ENCODE measurements around the gene TDP1. TPM values are rescaled to one million over a fixed set of nuclear protein-coding genes. Genes with fewer than 3 reads are reported as not detected.
A peak's percentile ranks its signal among the peaks of the same experiment; 100 is the strongest.

Gene TDP1
- total and polyA plus RNA-seq, 2 of the 4 experiments (the other 2 are of a cell fraction) = 23.3 to 53.1 TPM

DNA sequence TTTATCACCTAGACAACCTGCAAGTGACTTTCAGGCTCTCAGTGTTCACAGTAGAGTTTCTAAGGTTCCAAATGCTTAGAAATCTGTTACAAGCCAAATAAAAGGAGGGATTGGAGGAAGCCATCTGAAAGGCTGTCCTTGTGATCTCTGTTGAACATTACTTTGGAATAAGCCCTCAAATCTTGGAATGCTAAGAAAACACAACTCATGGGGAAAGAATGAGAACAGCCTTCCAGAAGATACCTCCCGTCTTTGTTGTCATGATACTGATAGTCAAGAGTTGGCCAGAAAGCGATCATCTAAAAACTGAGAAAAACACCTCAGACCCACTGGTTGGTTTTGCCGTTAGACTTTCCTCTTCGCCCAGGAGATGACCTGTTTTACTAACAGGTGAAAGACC is 61.6 kb downstream of the TDP1 start:
- no peak overlapping the region for H3K23ac ChIP-seq (ENCODE audit: low read depth, low read length)
- H2BK15ac ChIP-seq (ENCODE audit: low read depth, low read length) = no peak overlapping the region
- H3K27ac ChIP-seq (ENCODE audit: insufficient read depth, low read length) = no peak overlapping the region
- BruUV-seq (replicated peaks) = no TSS peak
- no peak overlapping the region for H4K91ac ChIP-seq (ENCODE audit: insufficient read depth, low read depth, low read length)
- CTCF ChIA-PET = interaction anchor here (0.6 to 1.1 kb wide), 2 partner anchors 26 to 259 kb away, joined by 3 to 4 read pairs; no protein-coding TSS in a partner anchor
- POLR2A ChIA-PET (ENCODE audit: unreplicated experiment) = no interaction called here
- H3K36me3 ChIP-seq (ENCODE audit: control insufficient read depth, insufficient read depth, low read length) = peaks cover 31% of the 10 kb centered on the region
- H2AK9ac ChIP-seq (replicated peaks; ENCODE audit: low read depth, low read length, poor library complexity) = no peak overlapping the region
- H3K9me3 ChIP-seq (ENCODE audit: control insufficient read depth, insufficient read depth, low read length) = no peaks in the 10 kb centered on the region
- 69% methylated on average over 2 of the region's 4 CpGs; no CpG with 5 or more reads in 1 of the 2 experiments for WGBS, 2 experiments (ENCODE audit: extremely low coverage in 2 of 2, insufficient read length in 1 of 2)
- H3K27me3 ChIP-seq (ENCODE audit: control insufficient read depth, insufficient read depth, low read length) = no peaks in the 10 kb centered on the region
- H3K4me2 ChIP-seq (ENCODE audit: low read depth, low read length) = no peak overlapping the region
- TF ChIP-seq SMC3 (IDR thresholded peaks at IDR 0.05; ENCODE audit: low read depth, low read length) (no peak), CEBPB (IDR thresholded peaks at IDR 0.05; ENCODE audit: low read depth, low read length) (no peak)
- no peak overlapping the region for H4K5ac ChIP-seq (ENCODE audit: low read depth, low read length)
- dilution Hi-C loops (cut with HindIII; ENCODE audit: low sequenced_read_pairs, unreplicated experiment) (no loop called here), intact Hi-C loops (cut with micrococcal nuclease) (no loop called here), in situ Hi-C loops (cut with MboI; ENCODE audit: low sequenced_read_pairs) (no loop called here)
- no peaks in the 10 kb centered on the region for H4K20me1 ChIP-seq (ENCODE audit: insufficient read depth, low read length)
- no peaks in the 10 kb centered on the region; a peak in 1 of 4 replicates for H3K79me1 ChIP-seq (ENCODE audit: low read depth in 1 of 2, low read length in 2 of 2)
- no peak overlapping the region for H2AK5ac ChIP-seq (ENCODE audit: low read depth, low read length)
- H3K4me3 ChIP-seq (ENCODE audit: insufficient read depth, low read depth, low read length) = no peak overlapping the region
- ATAC-seq (ENCODE audit: low read depth) = peak; percentile 42; the same call in 1 of the 2 replicates
- DNase-seq = peak; percentile 44
- H2BK5ac ChIP-seq (ENCODE audit: low read depth, low read length, poor library complexity, severe bottlenecking) = no peak overlapping the region
- H3K56ac ChIP-seq (ENCODE audit: extremely low read depth, insufficient read depth, low read length) = no peak overlapping the region
- H3K9ac ChIP-seq (ENCODE audit: low read depth, low read length) = no peak overlapping the region
- H2BK120ac ChIP-seq (ENCODE audit: low read depth, low read length) = no peak overlapping the region
- H3K4me1 ChIP-seq (ENCODE audit: control insufficient read depth, insufficient read depth, low read length) = no peaks in the 10 kb centered on the region
- H2BK20ac ChIP-seq (ENCODE audit: low read depth, low read length) = no peak overlapping the region
- no peak overlapping the region for H4K8ac ChIP-seq (ENCODE audit: low read depth in 2 of 2, low read length in 2 of 2)
- H3K4ac ChIP-seq (ENCODE audit: low read depth, low read length) = no peak overlapping the region
- no peak overlapping the region for H2AFZ ChIP-seq (replicated peaks; ENCODE audit: low read length, poor library complexity)
- peaks cover 3% of the 10 kb centered on the region; the same call in 1 of the 2 replicates for H3K9me1 ChIP-seq (ENCODE audit: insufficient read depth, low read length)
- H3K18ac ChIP-seq (ENCODE audit: low read depth, low read length) = no peak overlapping the region
- no peak overlapping the region for H3K14ac ChIP-seq (replicated peaks; ENCODE audit: low read depth, low read length)
